ENCODE data around the gene PPT1. TPM values are rescaled to one million over a fixed set of nuclear protein-coding genes. Genes with fewer than 3 reads are reported as not detected.

PPT1 gene
- total and polyA plus RNA-seq, 2 of the 13 experiments (the other 11 are each of a cell fraction or from before 2014, with no cell fraction given): 129 TPM

DNA sequence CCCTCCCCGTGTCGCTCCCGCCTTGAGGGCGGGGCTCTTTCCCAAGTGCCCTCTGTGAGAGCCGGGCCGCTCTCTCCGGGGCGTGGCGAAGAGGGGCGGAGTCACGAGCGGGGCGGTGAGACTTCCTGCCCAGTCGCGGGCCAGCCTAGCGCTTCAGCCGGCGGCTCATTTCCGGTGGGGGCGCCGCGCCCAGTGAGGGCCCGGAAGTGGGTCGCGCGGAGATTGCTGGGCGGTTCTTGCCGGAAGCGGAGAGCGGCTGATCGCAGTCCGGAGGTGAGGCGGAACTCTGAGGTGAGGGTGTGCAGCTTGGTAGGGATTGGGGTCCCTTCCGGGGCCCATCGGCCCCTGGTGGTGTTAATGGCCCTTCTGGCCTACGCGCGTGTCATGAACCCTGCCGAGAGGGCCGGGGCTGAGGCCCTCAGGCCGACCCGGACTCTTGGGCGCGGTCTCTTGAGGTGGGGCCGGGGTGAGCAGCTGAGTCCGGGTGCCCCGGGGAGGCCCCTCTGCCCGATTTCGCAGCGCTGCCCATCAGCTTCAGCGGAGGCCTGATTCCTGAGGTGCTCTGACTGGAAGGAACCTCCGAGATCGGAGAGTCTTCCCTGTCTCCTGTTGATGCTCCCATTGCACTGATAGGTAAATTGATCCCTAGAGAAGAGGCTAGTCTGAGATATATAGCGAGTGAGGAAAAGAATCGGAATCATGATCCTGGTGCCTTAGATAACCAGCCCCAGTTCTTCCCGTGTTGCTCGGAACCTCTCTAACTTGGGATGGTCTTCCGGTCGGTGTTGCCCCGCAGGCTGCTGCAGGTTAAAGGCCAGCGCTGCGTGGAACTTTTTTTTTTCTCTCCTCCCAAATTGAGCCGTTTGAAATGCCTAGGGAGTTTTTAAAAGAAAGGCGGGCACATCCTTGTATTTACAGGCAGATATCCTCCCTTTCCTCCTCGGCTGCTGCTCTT is 56.3 kb downstream of the PPT1 start, which contains the start of gene CAP1 (continued):
- TF ChIP-seq ZNF891 (CRISPR knock-in tag; IDR thresholded peaks at IDR 0.05): no peak
- TF ChIP-seq PAF1 (CRISPR knock-in tag; IDR thresholded peaks at IDR 0.05): no peak
- no peak for TF ChIP-seq NRL (CRISPR knock-in tag; IDR thresholded peaks at IDR 0.05; ENCODE audit: borderline replicate concordance)
- no peak for TF ChIP-seq ZNF75D (CRISPR knock-in tag; IDR thresholded peaks at IDR 0.05; ENCODE audit: borderline replicate concordance)
- TF ChIP-seq SOX6 (IDR thresholded peaks at IDR 0.05): no peak
- TF ChIP-seq SOX6 (CRISPR knock-in tag; IDR thresholded peaks at IDR 0.05): 0 out of 2 replicates have a peak, but pooled peaks have one; percentile 7
- TF ChIP-seq, protein P1, sequence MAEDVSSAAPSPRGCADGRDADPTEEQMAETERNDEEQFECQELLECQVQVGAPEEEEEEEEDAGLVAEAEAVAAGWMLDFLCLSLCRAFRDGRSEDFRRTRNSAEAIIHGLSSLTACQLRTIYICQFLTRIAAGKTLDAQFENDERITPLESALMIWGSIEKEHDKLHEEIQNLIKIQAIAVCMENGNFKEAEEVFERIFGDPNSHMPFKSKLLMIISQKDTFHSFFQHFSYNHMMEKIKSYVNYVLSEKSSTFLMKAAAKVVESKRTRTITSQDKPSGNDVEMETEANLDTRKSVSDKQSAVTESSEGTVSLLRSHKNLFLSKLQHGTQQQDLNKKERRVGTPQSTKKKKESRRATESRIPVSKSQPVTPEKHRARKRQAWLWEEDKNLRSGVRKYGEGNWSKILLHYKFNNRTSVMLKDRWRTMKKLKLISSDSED (CRISPR knock-in tag; IDR thresholded peaks at IDR 0.05): no peak
- TF ChIP-seq SMAD1 (CRISPR knock-in tag; IDR thresholded peaks at IDR 0.05; ENCODE audit: borderline replicate concordance, low read depth): 0 out of 2 replicates have a peak, but pooled peaks have one; percentile 46
- no peak for TF ChIP-seq ZNF746 (CRISPR knock-in tag; IDR thresholded peaks at IDR 0.05)
- no peak for TF ChIP-seq TSC22D2 (CRISPR knock-in tag; IDR thresholded peaks at IDR 0.05; ENCODE audit: borderline replicate concordance)
- no peak for TF ChIP-seq ZNF326 (CRISPR knock-in tag; IDR thresholded peaks at IDR 0.05; ENCODE audit: borderline replicate concordance)
- TF ChIP-seq SIN3B (IDR thresholded peaks at IDR 0.05; ENCODE audit: low read length): no peak; the same call in 1 of the 2 replicates
- TF ChIP-seq FUBP1 (CRISPR knock-in tag; IDR thresholded peaks at IDR 0.05; ENCODE audit: borderline replicate concordance): no peak
- TF ChIP-seq TFDP2 (CRISPR knock-in tag; IDR thresholded peaks at IDR 0.05): no peak
- no peak for TF ChIP-seq FLYWCH1 (CRISPR knock-in tag; IDR thresholded peaks at IDR 0.05)
- TF ChIP-seq HCFC1 (IDR thresholded peaks at IDR 0.05; ENCODE audit: low read depth, low read length): peak; percentile 47; the same call in 1 of the 2 replicates
- TF ChIP-seq KLF12 (CRISPR knock-in tag; IDR thresholded peaks at IDR 0.05; ENCODE audit: borderline replicate concordance): no peak; the same call in 1 of the 2 replicates
- no peak for TF ChIP-seq ETS1 (CRISPR knock-in tag; IDR thresholded peaks at IDR 0.05)
- no peak for TF ChIP-seq TCF7 (IDR thresholded peaks at IDR 0.05; ENCODE audit: low read depth)
- TF ChIP-seq ZNF225 (CRISPR knock-in tag; IDR thresholded peaks at IDR 0.05): no peak; the same call in 1 of the 2 replicates
- peak; percentile 77 for TF ChIP-seq HNRNPLL (IDR thresholded peaks at IDR 0.05; ENCODE audit: low read depth, low read length, poor library complexity, severe bottlenecking)
- TF ChIP-seq ATRX (CRISPR knock-in tag; IDR thresholded peaks at IDR 0.05; ENCODE audit: borderline replicate concordance): no peak
